HG03378 (cell line): ENCODE results near the gene BAIAP2L2.
"Not testable (repeated sequence)": the region's sequence is repeated elsewhere in the genome, so short reads cannot be mapped to it uniquely, and the experiment has no call there.

Source experiments
- ATAC-seq: cut with Tn5 transposase; IDR thresholded peaks from one replicate; pipeline ENCODE4 v1.9.1; 2021; ENCODE audit warnings: mild to moderate bottlenecking, moderate library complexity; ENCODE audit not compliant: unreplicated experiment

Gene BAIAP2L2

GRCh38 chr22:38082986-38083710 lies 27.3 kb downstream of the BAIAP2L2 start:
- no peak for ATAC-seq

- ATAC-seq: no peak
Measured at GRCh38 chr22:38081941-38082828, 28.3 kb downstream of the BAIAP2L2 start.

- no peak for ATAC-seq
Measured at GRCh38 chr22:38081636-38081940, 28.9 kb downstream of the BAIAP2L2 start.

GRCh38 chr22:38080850-38081635 lies 29.4 kb downstream of the BAIAP2L2 start:
- no peak for ATAC-seq

GRCh38 chr22:38080474-38080849 lies 30.0 kb downstream of the BAIAP2L2 start:
- no peak for ATAC-seq

- ATAC-seq: no peak
Measured at GRCh38 chr22:38079804-38080203, 30.7 kb downstream of the BAIAP2L2 start.

- not testable (repeated sequence) for ATAC-seq
Measured at GRCh38 chr22:38079208-38079607, 31.3 kb downstream of the BAIAP2L2 start.

GRCh38 chr22:38078046-38078840 lies 32.2 kb downstream of the BAIAP2L2 start:
- ATAC-seq: no peak

GRCh38 chr22:38077595-38077994 lies 32.9 kb downstream of the BAIAP2L2 start:
- no peak for ATAC-seq

GRCh38 chr22:38077096-38077495 lies 33.4 kb downstream of the BAIAP2L2 start:
- no peak for ATAC-seq

- no peak for ATAC-seq
Measured at GRCh38 chr22:38075961-38076360, 34.5 kb downstream of the BAIAP2L2 start.

- no peak for ATAC-seq
Measured at GRCh38 chr22:38075105-38075825, 35.2 kb downstream of the BAIAP2L2 start.

GRCh38 chr22:38074181-38075104 lies 36.0 kb downstream of the BAIAP2L2 start:
- ATAC-seq: no peak

GRCh38 chr22:38073150-38074130 lies 37.0 kb downstream of the BAIAP2L2 start:
- no peak for ATAC-seq

GRCh38 chr22:38072322-38073149 lies 37.9 kb downstream of the BAIAP2L2 start:
- ATAC-seq: no peak

GRCh38 chr22:38071421-38072321 lies 38.8 kb downstream of the BAIAP2L2 start:
- no peak for ATAC-seq
